Hematopoietic multipotent progenitor cell treated with erythropoietin and hydrocortisone succinate and interleukin-3 and kit ligand, for 17 days (in vitro differentiated cells): Measurements from ENCODE around the gene STK4.

Experiments
- DNase-seq: peaks from one replicate; pipeline ENCODE4 v3.0.0-alpha.2; 2015; ENCODE audit warnings: low spot score

Gene STK4

DNA sequence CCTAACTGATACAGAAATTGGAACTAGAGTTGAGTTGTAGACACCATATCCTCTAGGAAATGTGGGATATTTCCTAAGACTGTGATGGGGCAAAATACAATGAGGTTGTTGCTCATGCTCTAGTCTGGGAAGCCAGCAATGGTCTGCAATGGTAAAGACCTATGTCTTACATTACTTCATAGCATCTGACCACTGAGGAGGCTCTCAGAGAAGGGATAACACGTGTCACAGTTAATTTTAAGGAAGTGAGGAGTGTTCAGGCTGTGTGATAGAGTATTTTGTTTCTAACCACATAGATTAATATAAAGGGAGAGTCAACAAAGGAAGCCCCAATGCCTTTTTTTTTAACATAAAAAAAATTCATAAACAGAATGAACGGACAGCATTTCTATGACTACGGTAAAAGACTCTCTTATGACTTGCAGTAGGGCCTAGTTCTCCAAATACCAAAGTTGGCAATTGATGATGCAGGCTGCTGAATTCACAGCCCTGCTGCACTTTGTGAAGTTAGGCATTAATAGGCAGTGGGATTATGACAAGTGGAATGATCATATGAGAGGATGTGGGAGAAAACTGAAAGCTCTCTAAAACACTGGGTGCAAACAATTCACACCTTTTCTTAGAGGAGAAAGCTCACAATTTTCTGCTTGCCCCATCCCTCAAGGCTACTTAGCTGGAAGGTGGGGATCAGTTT, 120.9 kb downstream of the STK4 start:
- DNase-seq, result no peak

GRCh38 chr20:45087814-45088213, 121.5 kb downstream of the STK4 start:
- DNase-seq, result no peak

DNA sequence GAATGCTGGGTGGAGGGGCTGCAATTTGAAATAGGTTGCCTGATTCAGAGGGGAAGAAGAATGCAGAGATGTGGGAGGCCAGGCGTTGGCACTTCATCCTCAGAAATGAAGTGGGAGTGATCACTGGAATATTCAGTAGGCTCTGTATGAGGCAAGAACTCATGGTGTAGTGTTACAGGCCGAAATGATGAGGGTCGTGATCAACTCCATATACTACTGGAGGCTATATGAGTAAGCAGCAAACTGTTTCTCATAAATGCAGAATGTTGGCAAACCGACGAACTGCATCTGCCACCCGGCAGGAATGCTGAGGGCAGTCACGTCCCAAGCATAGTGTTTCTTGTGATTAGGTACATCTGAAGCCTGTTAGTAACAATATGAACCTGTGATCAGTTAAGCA, 121.9 kb downstream of the STK4 start:
- no peak for DNase-seq

DNA sequence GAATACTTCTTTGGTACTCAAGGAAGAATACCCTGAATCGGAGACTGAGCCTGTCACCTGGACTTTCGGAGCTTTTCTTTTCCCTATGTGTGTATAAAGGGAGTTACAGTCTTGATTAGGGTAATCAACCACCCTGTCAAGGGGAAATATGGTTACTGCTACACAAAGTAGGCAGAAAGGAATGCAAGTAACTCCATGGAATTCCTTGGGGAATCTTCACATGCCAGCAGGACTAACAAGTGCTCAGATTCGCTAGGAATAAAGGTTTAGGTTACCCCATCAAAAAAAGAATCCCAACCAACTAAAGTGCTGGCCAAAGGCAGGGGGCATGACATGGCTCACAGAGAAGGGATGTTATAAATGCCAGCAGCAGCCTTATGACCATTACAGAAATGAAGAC, 124.2 kb downstream of the STK4 start:
- DNase-seq, result no peak

GRCh38 chr20:45091366-45091765, 125.1 kb downstream of the STK4 start:
- no peak for DNase-seq

DNA sequence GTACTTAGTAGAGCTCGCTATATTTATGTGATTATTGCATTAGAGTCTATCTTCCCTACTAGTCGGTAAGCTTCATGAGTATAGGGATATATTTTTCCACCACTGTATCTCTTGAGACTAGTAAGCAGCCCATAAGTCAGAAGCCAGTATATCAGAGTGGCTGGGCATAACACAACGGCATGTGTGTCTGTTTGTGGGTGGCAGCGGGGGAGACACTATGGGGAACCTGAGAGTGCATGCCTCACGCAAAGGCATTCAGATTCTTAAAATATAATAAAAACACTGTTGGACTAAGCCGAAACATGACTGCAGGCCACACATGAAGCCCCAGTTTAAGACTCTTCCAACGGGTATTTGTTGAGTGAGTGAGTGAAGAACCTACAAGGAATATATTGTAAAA, 126.6 kb downstream of the STK4 start:
- no peak for DNase-seq

- DNase-seq, result no peak
Measured at GRCh38 chr20:45094201-45094600, 127.9 kb downstream of the STK4 start.

GRCh38 chr20:45094864-45095574, 128.7 kb downstream of the STK4 start:
- no peak for DNase-seq

- peak; percentile 62 for DNase-seq
Measured at GRCh38 chr20:45095805-45096238, 129.5 kb downstream of the STK4 start.

DNA sequence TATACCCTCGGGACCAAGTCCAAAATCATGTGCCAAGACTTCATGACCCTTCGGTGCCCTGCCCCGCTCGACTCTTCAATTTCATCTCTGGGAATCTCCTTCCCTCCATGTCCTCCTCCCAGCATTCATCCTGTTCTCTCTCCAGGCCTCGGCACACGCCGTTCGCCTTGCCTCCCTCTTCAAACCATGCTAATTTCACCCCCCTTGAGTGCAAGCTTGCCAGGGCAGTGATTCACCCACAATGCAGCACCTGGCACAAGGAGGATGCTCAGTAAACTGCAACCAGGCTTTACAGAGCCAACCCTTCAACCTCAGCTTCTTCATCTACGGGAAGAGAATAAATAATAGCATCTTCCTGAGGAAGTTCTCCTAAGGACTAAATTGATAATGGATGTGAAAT, 130.5 kb downstream of the STK4 start:
- DNase-seq, result no peak

- DNase-seq, result no peak
Measured at GRCh38 chr20:45097485-45098102, 131.3 kb downstream of the STK4 start.

GRCh38 chr20:45098103-45098773, 131.9 kb downstream of the STK4 start:
- DNase-seq, result no peak

- no peak for DNase-seq
Measured at GRCh38 chr20:45100563-45101245, 134.4 kb downstream of the STK4 start, which contains the start of gene KCNS1. KCNS1 (minus strand) TSS chr20:45101127; CDS start chr20:45099236, 1,891 bp downstream.

GRCh38 chr20:45101333-45101850, 135.1 kb downstream of the STK4 start:
- DNase-seq, result no peak

DNA sequence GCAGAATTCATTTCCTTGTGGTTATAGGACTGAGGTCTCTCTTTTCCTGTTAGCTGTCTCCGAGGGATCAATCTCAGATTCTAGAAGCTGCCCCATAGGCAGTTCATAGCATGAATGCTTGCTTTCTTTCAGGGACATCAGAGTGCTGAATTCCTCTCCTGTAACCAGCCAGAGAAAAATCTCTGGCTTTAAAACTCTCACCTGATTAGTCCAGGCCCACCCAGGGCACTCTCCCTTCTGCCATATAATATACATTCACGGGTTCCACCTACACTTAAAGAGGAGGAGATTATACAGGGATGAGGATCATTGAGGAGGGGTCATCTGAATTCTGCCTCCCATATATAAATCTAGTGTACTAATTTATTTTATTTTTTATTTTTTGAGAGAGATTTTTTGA, 136.8 kb downstream of the STK4 start:
- no peak for DNase-seq

- DNase-seq, result no peak
Measured at GRCh38 chr20:45104786-45105185, 138.5 kb downstream of the STK4 start.

- DNase-seq, result no peak
Measured at GRCh38 chr20:45105317-45105716, 139.0 kb downstream of the STK4 start.

- no peak for DNase-seq
Measured at GRCh38 chr20:45109634-45110033, 143.3 kb downstream of the STK4 start.

GRCh38 chr20:45110301-45110700, 144.0 kb downstream of the STK4 start:
- DNase-seq, result no peak

- no peak for DNase-seq
Measured at GRCh38 chr20:45111285-45111684, 145.0 kb downstream of the STK4 start.

DNA sequence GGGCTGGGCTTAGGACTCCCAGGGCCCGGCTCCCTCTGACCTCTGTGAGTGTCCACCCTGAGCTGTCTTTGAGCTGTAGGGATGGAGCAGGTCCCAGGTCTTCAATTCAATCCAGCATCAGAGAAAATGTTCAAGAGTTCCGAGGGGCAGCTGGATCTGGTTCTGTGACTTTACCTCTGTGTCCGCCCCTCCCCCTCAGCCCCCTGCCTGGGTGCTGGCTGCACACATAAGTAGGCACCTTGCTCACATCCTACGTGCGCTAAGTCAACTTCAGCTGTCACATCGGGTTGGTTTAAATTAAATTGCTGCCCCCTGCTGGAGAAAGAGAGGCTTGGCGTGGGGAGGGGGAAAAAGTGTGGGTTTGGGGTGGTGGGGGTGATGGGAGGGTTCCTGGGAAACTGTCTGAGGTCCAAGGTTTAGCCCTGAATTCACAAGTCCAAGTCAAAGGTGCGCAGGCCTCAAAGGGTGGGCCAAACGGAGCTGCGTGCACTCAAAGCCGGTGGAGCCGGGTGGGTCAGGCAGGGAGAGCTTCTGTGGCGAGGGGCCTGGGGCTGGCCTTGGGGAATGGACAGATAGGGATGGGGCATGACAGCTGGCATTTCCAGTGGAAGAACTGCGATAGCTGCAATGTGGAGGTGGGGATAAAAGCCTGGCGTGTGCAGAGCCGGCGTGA, 145.6 kb downstream of the STK4 start:
- no peak for DNase-seq
